Stimulated activated CD8-positive, alpha-beta memory T cell treated with anti-CD3 and anti-CD28 coated beads, Interleukin-7, amount 100 ng/mL, for 1 hour (primary cell): ENCODE measurements around the gene TNS3.

Experiments
- DNase-seq, 2 donors: peaks; one replicate each; pipeline ENCODE4 v3.0.0-alpha.2; 2020; ENCODE audit warnings: low read depth in 2 of 2

Gene TNS3

GRCh38 chr7:47581438-47581803 lies 490 bp downstream of the TNS3 start:
- no peak for DNase-seq

GRCh38 chr7:47580811-47581331 lies 1.0 kb downstream of the TNS3 start:
- no peak for DNase-seq

- DNase-seq = no peak
Observed at GRCh38 chr7:47580175-47580706, 1.7 kb downstream of the TNS3 start.

- DNase-seq = no peak
Observed at GRCh38 chr7:47579458-47579857, 2.5 kb downstream of the TNS3 start.

- no peak for DNase-seq
Observed at GRCh38 chr7:47578579-47579270, 3.2 kb downstream of the TNS3 start.

- DNase-seq = no peak
Observed at GRCh38 chr7:47577321-47577919, 4.5 kb downstream of the TNS3 start.

GRCh38 chr7:47576866-47577306 lies 5.0 kb downstream of the TNS3 start:
- DNase-seq = no peak

- no peak for DNase-seq
Observed at GRCh38 chr7:47576031-47576865, 5.7 kb downstream of the TNS3 start.

GRCh38 chr7:47574482-47575329 lies 7.2 kb downstream of the TNS3 start:
- no peak for DNase-seq

- DNase-seq = no peak
Observed at GRCh38 chr7:47573758-47574481, 8.0 kb downstream of the TNS3 start.

- DNase-seq = no peak
Observed at GRCh38 chr7:47572939-47573757, 8.8 kb downstream of the TNS3 start.

- no peak for DNase-seq
Observed at GRCh38 chr7:47572094-47572445, 9.8 kb downstream of the TNS3 start.

GRCh38 chr7:47571331-47572093 lies 10.4 kb downstream of the TNS3 start:
- DNase-seq = no peak

- no peak for DNase-seq
Observed at GRCh38 chr7:47570649-47571050, 11.3 kb downstream of the TNS3 start.

GRCh38 chr7:47568547-47568946 lies 13.4 kb downstream of the TNS3 start:
- DNase-seq = no peak

GRCh38 chr7:47568056-47568455 lies 13.9 kb downstream of the TNS3 start:
- DNase-seq = no peak

GRCh38 chr7:47565640-47566250 lies 16.2 kb downstream of the TNS3 start:
- DNase-seq = no peak

- DNase-seq = no peak
Observed at GRCh38 chr7:47563521-47563920, 18.4 kb downstream of the TNS3 start.
